Lower lobe of right lung (tissue), 2 donors: ENCODE results near the gene APC. TPM values are rescaled to one million over a fixed set of nuclear protein-coding genes. Genes with fewer than 3 reads are reported as not detected.
A peak's percentile ranks its signal among the peaks of the same experiment; 100 is the strongest.

Source experiments
- ATAC-seq, 2 donors: fragments of 200-7000 bp; cut with Tn5 transposase; one replicate each; pipeline ENCODE4 v1.9.1; 2020 to 2022; ENCODE audit warnings: mild to moderate bottlenecking in 2 of 2, moderate library complexity in 2 of 2
- DNase-seq: peaks from one replicate; pipeline ENCODE4 v3.0.0-alpha.2; 2020
- H3K27ac ChIP-seq: fragments of 200-600 bp; one replicate; pipeline ENCODE4 v1.8.0; 2022
- H3K27me3 ChIP-seq: fragments of 200-600 bp; one replicate; pipeline ENCODE4 v1.8.0; 2022; ENCODE audit warnings: low read depth
- H3K36me3 ChIP-seq: fragments of 200-600 bp; one replicate; pipeline ENCODE4 v1.8.0; 2022; ENCODE audit warnings: mild to moderate bottlenecking
- H3K4me1 ChIP-seq: fragments of 200-600 bp; one replicate; pipeline ENCODE4 v1.8.0; 2022
- H3K4me3 ChIP-seq: fragments of 200-600 bp; one replicate; pipeline ENCODE4 v1.8.0; 2022; ENCODE audit warnings: mild to moderate bottlenecking
- H3K9me3 ChIP-seq: fragments of 200-600 bp; one replicate; pipeline ENCODE4 v1.8.0; 2022
- intact Hi-C: fragments of 100-400 bp; cut with DNase I; formaldehyde crosslinking; loops from one replicate; pipeline ENCODE4 v1.11.0; 2022
- total RNA-seq: library from RNA; stranded (reverse); fragmentation: NEBNext Ultra II Directional; extraction: Animal tissue kit (Norgen Biotek cat#: 25700); gene quantifications from one replicate; pipeline ENCODE4 v1.2.1, GENCODE V29; 2021
- TF ChIP-seq, protein P1 (sequence below): fragments of 200-600 bp; IDR thresholded peaks from one replicate; pipeline ENCODE4 v1.8.0; 2022; ENCODE audit warnings: antibody characterized with exemption, mild to moderate bottlenecking
- donor health status: DM: no; HTN: yes; CAD: no; lungs with severe emphysema.

Gene APC
- total RNA-seq, 1 donor from 2014 or later, result 47.7 TPM

DNA sequence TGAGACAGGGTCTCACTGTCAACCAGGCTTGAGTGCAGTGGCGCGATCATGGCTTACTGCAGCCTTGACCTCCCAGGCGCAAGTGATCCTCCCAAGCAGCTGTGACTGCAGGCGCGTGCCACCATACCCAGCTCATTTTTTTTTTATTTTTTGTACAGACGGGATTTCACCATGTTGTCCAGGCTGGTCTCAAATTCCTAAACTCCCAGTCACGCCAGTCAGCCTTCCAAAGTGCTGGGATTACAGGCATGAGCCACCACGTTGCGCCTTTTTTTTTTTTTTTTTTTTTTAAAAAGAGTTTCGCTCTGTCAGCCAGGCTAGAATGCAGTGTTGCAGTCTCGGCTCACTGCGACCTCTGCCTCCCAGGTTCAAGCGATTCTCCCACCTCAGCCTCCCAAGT is 96.3 kb downstream of the APC start:
- TF ChIP-seq, protein P1, sequence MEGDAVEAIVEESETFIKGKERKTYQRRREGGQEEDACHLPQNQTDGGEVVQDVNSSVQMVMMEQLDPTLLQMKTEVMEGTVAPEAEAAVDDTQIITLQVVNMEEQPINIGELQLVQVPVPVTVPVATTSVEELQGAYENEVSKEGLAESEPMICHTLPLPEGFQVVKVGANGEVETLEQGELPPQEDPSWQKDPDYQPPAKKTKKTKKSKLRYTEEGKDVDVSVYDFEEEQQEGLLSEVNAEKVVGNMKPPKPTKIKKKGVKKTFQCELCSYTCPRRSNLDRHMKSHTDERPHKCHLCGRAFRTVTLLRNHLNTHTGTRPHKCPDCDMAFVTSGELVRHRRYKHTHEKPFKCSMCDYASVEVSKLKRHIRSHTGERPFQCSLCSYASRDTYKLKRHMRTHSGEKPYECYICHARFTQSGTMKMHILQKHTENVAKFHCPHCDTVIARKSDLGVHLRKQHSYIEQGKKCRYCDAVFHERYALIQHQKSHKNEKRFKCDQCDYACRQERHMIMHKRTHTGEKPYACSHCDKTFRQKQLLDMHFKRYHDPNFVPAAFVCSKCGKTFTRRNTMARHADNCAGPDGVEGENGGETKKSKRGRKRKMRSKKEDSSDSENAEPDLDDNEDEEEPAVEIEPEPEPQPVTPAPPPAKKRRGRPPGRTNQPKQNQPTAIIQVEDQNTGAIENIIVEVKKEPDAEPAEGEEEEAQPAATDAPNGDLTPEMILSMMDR, result no peak
- H3K36me3 ChIP-seq, result peaks cover 73% of the 10 kb centered on the region

DNA sequence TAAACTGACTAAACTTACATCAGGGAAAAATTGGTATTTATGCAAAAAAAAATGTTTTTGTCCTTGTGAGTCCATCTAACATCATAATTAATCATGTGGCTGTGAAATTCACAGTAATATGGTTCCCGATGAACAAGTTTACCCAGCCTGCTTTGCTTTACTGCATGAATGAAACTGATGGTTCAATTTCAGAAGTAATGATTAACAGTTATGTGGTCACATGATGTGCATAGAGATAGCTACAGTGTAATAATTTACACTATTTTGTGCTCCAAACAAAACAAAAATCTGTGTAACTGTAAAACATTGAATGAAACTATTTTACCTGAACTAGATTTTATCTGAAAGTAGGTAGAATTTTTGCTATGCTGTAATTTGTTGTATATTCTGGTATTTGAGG is 106.8 kb downstream of the APC start:
- Histone ChIP-seq H3K9me3 (no peaks in the 10 kb centered on the region), H3K36me3 (peaks cover 4% of the 10 kb centered on the region), H3K4me3 (no peak overlapping the region), H3K27me3 (no peaks in the 10 kb centered on the region), H3K27ac (no peak overlapping the region), H3K4me1 (no peaks in the 10 kb centered on the region)
- ATAC-seq, result no peak
- intact Hi-C loops, result no loop called here
- TF ChIP-seq, protein P1, result no peak
- DNase-seq, result no peak

More for the DNA sequence above, 96.3 kb downstream of the APC start:
- no peaks in the 10 kb centered on the region for H3K9me3 ChIP-seq
- H3K27me3 ChIP-seq, result no peaks in the 10 kb centered on the region
- H3K27ac ChIP-seq, result no peak overlapping the region
- DNase-seq (no peak), ATAC-seq (no peak)
- no peaks in the 10 kb centered on the region for H3K4me1 ChIP-seq
- H3K4me3 ChIP-seq, result no peak overlapping the region
- intact Hi-C loops, result no loop called here

DNA sequence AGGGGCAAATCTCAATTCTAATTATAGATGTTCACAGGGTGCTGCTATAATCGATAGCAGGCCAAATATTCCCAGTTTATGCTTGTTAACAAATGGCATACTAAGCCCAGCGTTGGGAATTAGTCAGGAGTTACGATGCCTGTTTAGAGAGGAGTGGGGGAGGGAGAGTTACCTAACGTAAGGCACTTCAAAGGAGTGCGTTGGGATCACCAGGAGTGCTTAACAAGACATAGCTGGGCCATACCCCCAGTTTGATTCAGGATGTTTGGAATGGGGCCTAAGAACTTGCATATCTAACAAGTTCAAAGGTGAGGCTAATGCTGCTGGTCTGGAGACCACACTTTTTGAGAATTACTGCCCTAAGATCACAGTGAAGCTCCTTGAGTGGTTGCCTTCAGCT is 108.9 kb downstream of the APC start:
- ATAC-seq (no peak), DNase-seq (no peak)
- H3K36me3 ChIP-seq, result no peaks in the 10 kb centered on the region
- no peak overlapping the region for H3K27ac ChIP-seq
- H3K4me1 ChIP-seq, result no peaks in the 10 kb centered on the region
- intact Hi-C loops, result no loop called here
- no peaks in the 10 kb centered on the region for H3K9me3 ChIP-seq
- H3K27me3 ChIP-seq, result no peaks in the 10 kb centered on the region
- TF ChIP-seq, protein P1, result no peak
- H3K4me3 ChIP-seq, result no peak overlapping the region

DNA sequence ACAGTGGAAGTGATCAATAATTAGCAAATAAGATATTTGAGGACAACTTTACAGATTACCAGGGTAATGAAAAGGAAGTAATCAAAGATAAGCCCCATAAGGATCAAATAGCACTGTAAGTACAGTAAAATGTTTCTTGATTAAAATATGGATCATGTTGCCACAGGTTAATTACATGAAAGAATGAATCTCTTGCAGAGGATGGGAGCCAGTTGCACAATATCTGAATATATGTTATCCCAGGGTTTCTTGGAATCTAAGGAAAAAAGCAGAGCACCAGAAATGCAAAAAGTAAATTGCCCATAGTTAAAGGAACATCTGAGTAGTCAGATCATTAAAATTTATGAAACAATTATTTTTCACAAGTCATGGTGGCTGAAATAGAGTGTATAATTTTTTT is 109.6 kb downstream of the APC start:
- ATAC-seq, result no peak
- TF ChIP-seq, protein P1, result no peak
- intact Hi-C loops, result no loop called here

DNA sequence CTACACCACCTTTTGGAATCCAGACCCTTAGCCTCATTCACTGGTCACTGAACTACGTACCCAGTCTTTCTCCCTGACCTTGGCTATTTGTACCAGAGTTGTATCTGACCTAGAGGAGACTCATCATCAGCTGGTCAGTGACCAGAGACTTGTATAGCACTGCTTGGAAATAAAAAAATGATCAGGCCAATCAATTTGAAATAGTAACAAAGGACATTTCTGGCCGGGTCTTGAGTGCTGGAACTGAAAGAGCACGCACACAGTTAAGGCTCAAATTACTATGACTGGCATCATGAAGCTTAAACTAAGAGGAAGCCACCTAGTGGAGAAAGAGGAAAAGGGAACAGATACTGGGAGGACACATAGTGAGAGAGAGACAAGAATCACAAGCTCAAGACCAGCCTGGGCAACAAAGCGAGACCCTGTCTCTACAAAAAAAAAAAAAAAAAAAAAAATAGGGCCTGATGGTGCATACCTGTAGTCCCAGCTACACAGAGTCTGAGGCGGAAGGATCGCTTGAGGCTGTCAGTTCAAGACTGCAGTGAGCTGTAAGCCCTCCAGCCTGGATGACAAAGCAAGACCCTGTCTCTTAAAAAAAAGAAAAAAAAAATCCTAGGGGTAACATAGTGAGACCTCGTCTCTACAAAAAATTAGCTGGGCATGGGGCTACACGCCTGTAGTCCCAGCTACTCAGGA is 110.6 kb downstream of the APC start:
- Histone ChIP-seq H3K9me3 (no peaks in the 10 kb centered on the region), H3K4me3 (no peak overlapping the region), H3K27me3 (no peaks in the 10 kb centered on the region), H3K36me3 (no peaks in the 10 kb centered on the region), H3K27ac (no peak overlapping the region), H3K4me1 (no peaks in the 10 kb centered on the region)
- no peak for DNase-seq
- intact Hi-C loops, result no loop called here
- peak; percentile 90 to 91 for ATAC-seq
- TF ChIP-seq, protein P1, result peak; percentile 67

More for the DNA sequence above, 109.6 kb downstream of the APC start:
- H3K27me3 ChIP-seq, result no peaks in the 10 kb centered on the region
- H3K9me3 ChIP-seq, result no peaks in the 10 kb centered on the region
- H3K36me3 ChIP-seq, result no peaks in the 10 kb centered on the region
- H3K27ac ChIP-seq, result no peak overlapping the region
- no peak overlapping the region for H3K4me3 ChIP-seq
- no peak for DNase-seq
- no peaks in the 10 kb centered on the region for H3K4me1 ChIP-seq
